Keratinocyte (primary cell): Measurements from ENCODE around the gene COCH. TPM values are rescaled to one million over a fixed set of nuclear protein-coding genes. Genes with fewer than 3 reads are reported as not detected.

Experiments used
- DNase-seq: peaks from one replicate; pipeline ENCODE4 v3.0.0-alpha.2; 2011; ENCODE audit warnings: low read depth, missing footprints, low spot score
- FAIRE-seq: peaks from 2 replicates; lab custom pipeline; 2011; peaks lifted over from hg19 to GRCh38; lab: Jason Lieb, UNC
- H2AFZ ChIP-seq: 2 replicates; pipeline ENCODE4 v1.6.0; 2012; ENCODE audit warnings: low read length, control low read depth, inconsistent platforms; ENCODE audit not compliant: control insufficient read depth
- H3K27ac ChIP-seq: 2 replicates; pipeline ENCODE4 v1.5.1; 2011; ENCODE audit warnings: low read length; ENCODE audit not compliant: control insufficient read depth, insufficient read depth
- H3K27me3 ChIP-seq: 3 replicates; pipeline ENCODE4 v1.6.0; 2011; ENCODE audit warnings: low read length; ENCODE audit not compliant: control insufficient read depth, insufficient read depth; ENCODE audit errors: extremely low read depth
- H3K36me3 ChIP-seq, 2 experiments: 2 replicates in 1 of 2; 3 replicates in 1 of 2; pipeline ENCODE4 v1.5.1; 2011; ENCODE audit warnings: low read length in 2 of 2, mild to moderate bottlenecking in 1 of 2; ENCODE audit not compliant: control insufficient read depth in 2 of 2, insufficient read depth in 2 of 2; ENCODE audit errors: extremely low read depth in 1 of 2
- H3K4me1 ChIP-seq: 3 replicates; pipeline ENCODE4 v1.5.1; 2011; ENCODE audit warnings: low read length; ENCODE audit not compliant: control insufficient read depth, insufficient read depth; ENCODE audit errors: extremely low read depth
- H3K4me2 ChIP-seq: 3 replicates; pipeline ENCODE4 v1.6.0; 2011; ENCODE audit warnings: low read depth, low read length; ENCODE audit not compliant: control insufficient read depth, insufficient read depth; ENCODE audit errors: extremely low read depth
- H3K4me3 ChIP-seq, 3 experiments: fragments of 200-600 bp in 1 of 3; sonication (generic) in 1 of 3; 2 replicates in 2 of 3; 3 replicates in 1 of 3; pipeline ENCODE4 v1.5.1; 2011 to 2016; ENCODE audit warnings: low read length in 3 of 3, mild to moderate bottlenecking in 3 of 3, control low read depth in 2 of 3, inconsistent platforms in 1 of 3, low read depth in 1 of 3, mixed read lengths in 1 of 3, mixed run types in 1 of 3, moderate library complexity in 1 of 3; ENCODE audit not compliant: control insufficient read depth in 2 of 3, insufficient read depth in 2 of 3; ENCODE audit errors: extremely low read depth in 1 of 3
- H3K79me2 ChIP-seq: 2 replicates; pipeline ENCODE4 v1.6.0; 2012; ENCODE audit warnings: low read length; ENCODE audit not compliant: control insufficient read depth, insufficient read depth
- H3K9ac ChIP-seq: 3 replicates; pipeline ENCODE4 v1.6.0; 2011; ENCODE audit warnings: low read length; ENCODE audit not compliant: control insufficient read depth, insufficient read depth; ENCODE audit errors: extremely low read depth
- H3K9me1 ChIP-seq: 3 replicates; pipeline ENCODE4 v1.6.0; 2011; ENCODE audit warnings: low read length; ENCODE audit not compliant: control insufficient read depth, insufficient read depth; ENCODE audit errors: extremely low read depth
- H3K9me3 ChIP-seq: 2 replicates; pipeline ENCODE4 v1.5.1; 2012; ENCODE audit warnings: low read depth, low read length; ENCODE audit not compliant: control insufficient read depth
- H4K20me1 ChIP-seq: 3 replicates; pipeline ENCODE4 v1.6.0; 2011; ENCODE audit warnings: low read length; ENCODE audit not compliant: control insufficient read depth, insufficient read depth; ENCODE audit errors: extremely low read depth
- EZH2 ChIP-seq: IDR thresholded peaks from one replicate; pipeline ENCODE4 v1.6.1; 2012; ENCODE audit warnings: inconsistent platforms, mild to moderate bottlenecking, low read length, moderate library complexity
- dilution Hi-C: fragments of 300-500 bp; cut with MboI; formaldehyde crosslinking; loops from one replicate; pipeline ENCODE4 v1.7.0; 2020; ENCODE audit warnings: low sequenced_read_pairs; ENCODE audit not compliant: extremely low pct_ligation_motif_present
- polyA plus RNA-seq, 5 experiments: library from polyadenylated mRNA; depleted of rRNA in 3 of 5; stranded (reverse) in 3 of 5; stranded (forward) in 1 of 5; unstranded in 1 of 5; fragments of >200 nt; gene quantifications; 1 replicate in 1 of 5; 2 replicates in 3 of 5; 3 replicates in 1 of 5; pipeline versions ENCODE4 v1.2.1 to v1.2.3, GENCODE V29; 2011 to 2012; ENCODE audit warnings: missing spikeins in 2 of 5, low read depth in 1 of 5, low replicate concordance in 1 of 5
- TF ChIP-seq, protein P1 (sequence below), 3 experiments: IDR thresholded peaks in 1 of 3; conservative IDR thresholded peaks in 1 of 3; optimal IDR thresholded peaks in 1 of 3; 2 replicates in 2 of 3; 3 replicates in 1 of 3; pipeline versions ENCODE3 to v1.5.1; 2011; ENCODE audit warnings: low read length in 3 of 3, mild to moderate bottlenecking in 3 of 3, moderate library complexity in 2 of 3, control low read depth in 1 of 3, inconsistent platforms in 1 of 3; ENCODE audit not compliant: insufficient read depth in 2 of 3; ENCODE audit errors: extremely low read depth in 1 of 3

Gene COCH
- polyA plus RNA-seq, 1 donor (not counting 4 experiments of a cell fraction or from before 2014, with no cell fraction given), result 0.03 TPM

- Histone ChIP-seq H3K4me2 (no peak overlapping the region), H3K4me3 (no peak overlapping the region), H3K36me3 (no peaks in the 10 kb centered on the region), H3K9me1 (no peaks in the 10 kb centered on the region), H3K4me1 (no peaks in the 10 kb centered on the region), H2AFZ (no peak overlapping the region), H4K20me1 (no peaks in the 10 kb centered on the region), H3K9ac (no peak overlapping the region), H3K79me2 (no peaks in the 10 kb centered on the region), H3K27me3 (peaks cover 18% of the 10 kb centered on the region), H3K9me3 (no peaks in the 10 kb centered on the region), H3K27ac (no peak overlapping the region)
- dilution Hi-C loops, result no loop called here
- no peak for DNase-seq
- TF ChIP-seq EZH2, result no peak
- TF ChIP-seq, protein P1, sequence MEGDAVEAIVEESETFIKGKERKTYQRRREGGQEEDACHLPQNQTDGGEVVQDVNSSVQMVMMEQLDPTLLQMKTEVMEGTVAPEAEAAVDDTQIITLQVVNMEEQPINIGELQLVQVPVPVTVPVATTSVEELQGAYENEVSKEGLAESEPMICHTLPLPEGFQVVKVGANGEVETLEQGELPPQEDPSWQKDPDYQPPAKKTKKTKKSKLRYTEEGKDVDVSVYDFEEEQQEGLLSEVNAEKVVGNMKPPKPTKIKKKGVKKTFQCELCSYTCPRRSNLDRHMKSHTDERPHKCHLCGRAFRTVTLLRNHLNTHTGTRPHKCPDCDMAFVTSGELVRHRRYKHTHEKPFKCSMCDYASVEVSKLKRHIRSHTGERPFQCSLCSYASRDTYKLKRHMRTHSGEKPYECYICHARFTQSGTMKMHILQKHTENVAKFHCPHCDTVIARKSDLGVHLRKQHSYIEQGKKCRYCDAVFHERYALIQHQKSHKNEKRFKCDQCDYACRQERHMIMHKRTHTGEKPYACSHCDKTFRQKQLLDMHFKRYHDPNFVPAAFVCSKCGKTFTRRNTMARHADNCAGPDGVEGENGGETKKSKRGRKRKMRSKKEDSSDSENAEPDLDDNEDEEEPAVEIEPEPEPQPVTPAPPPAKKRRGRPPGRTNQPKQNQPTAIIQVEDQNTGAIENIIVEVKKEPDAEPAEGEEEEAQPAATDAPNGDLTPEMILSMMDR (optimal IDR thresholded peaks at IDR 0.05 in 1 of 3, IDR thresholded peaks at IDR 0.05 in 1 of 3, conservative IDR thresholded peaks at IDR 0.05 in 1 of 3; ENCODE audit: extremely low read depth in 1 of 3, insufficient read depth in 2 of 3, low read length in 3 of 3), result no peak
- no peak for FAIRE-seq
These were observed 4.7 kb upstream of the COCH start for GRCh38 chr14:30869551-30870155.

GRCh38 chr14:30872602-30873001 lies 1.8 kb upstream of the COCH start:
- Histone ChIP-seq H3K4me3 (no peak overlapping the region), H3K4me2 (no peak overlapping the region), H3K9me3 (no peaks in the 10 kb centered on the region), H3K9me1 (no peaks in the 10 kb centered on the region), H3K79me2 (no peaks in the 10 kb centered on the region), H3K36me3 (no peaks in the 10 kb centered on the region), H3K4me1 (no peaks in the 10 kb centered on the region), H3K27ac (no peak overlapping the region), H3K27me3 (peaks cover 39% of the 10 kb centered on the region), H2AFZ (no peak overlapping the region), H4K20me1 (no peaks in the 10 kb centered on the region), H3K9ac (no peak overlapping the region)
- dilution Hi-C loops, result no loop called here
- no peak for TF ChIP-seq EZH2
- TF ChIP-seq, protein P1 (optimal IDR thresholded peaks at IDR 0.05 in 1 of 3, IDR thresholded peaks at IDR 0.05 in 1 of 3, conservative IDR thresholded peaks at IDR 0.05 in 1 of 3; ENCODE audit: extremely low read depth in 1 of 3, insufficient read depth in 2 of 3, low read length in 3 of 3), result no peak
- FAIRE-seq (no peak), DNase-seq (no peak)
